H4 (cell line): ENCODE results near the gene DOLPP1. TPM values are rescaled to one million over a fixed set of nuclear protein-coding genes. Genes with fewer than 3 reads are reported as not detected.

Experiments used
- DNase-seq: peaks from one replicate; pipeline ENCODE4 v3.0.0-alpha.2; 2015; ENCODE audit warnings: low spot score
- total RNA-seq: library from RNA; depleted of rRNA; stranded (reverse); fragments of >200 nt; shearing (Covaris generic); gene quantifications from 2 replicates; pipeline ENCODE4 v1.2.3, GENCODE V29; 2014; rRNA removed

The DOLPP1 gene
- total RNA-seq, 1 experiment from 2014 or later, result 17.1 TPM

DNA sequence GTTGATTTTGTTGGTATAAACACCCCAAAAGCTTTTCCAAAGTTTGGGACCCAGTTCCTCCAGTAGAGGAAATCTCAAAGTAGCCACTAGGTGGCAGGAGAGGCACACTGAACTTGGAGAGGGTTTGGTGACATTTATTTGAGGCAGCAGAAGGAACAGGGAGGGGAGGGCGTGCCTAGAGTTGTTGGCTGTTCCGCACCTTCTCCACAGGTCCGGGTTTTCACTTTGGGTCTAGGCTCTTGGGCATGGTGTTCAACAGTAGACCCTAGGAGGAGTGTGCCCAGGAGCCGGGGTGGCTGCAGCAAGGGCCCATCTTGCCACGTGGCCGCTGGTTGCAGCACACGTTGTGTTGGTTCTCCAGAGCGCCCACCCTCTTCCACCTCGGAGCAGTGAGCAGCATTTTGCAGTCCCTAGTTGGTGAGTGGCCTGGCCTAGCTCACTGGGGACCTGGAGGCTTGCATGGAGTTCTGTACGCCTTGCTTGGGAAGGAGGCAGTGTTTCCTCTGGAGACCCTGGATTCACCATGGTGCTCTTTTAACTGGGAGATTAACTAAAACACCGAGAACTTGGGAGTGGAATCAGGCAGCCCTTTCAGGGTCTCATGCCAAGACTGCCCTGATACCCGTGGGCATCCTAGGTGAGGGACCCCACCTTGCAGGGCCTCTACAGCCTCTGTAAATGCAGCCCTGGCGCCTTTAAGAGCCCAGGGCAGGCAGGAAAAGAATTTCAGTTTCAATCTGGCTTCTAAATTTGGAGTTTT lies 58.5 kb downstream of the DOLPP1 start:
- DNase-seq, result peak; percentile 87

DNA sequence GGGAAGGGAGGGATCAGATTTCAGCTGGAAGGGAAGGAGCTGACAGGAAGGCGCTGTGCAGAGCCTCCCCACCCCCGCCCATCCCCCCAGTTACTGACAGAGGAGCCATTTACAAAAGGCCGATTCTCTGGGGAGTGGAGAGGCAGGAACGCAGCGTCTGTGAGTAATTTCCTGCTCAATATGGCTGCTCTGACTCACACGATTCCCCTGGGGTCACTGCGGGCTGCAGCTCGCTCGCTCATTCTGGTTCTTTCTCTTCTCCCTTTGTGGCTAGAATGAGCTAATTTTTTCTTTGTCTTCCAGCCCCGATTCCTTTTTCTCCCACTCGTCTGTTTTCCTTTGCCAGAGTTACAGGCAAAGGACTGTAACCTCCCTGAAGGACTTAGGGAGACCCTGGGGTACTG lies 59.1 kb downstream of the DOLPP1 start:
- peak; percentile 99 for DNase-seq

Other genes with a start within 250 kb of the DOLPP1 start
- 7.1 and 7.3 TPM in 2 replicates for gene KYAT1, start 199.2 kb upstream of the DOLPP1 start, total RNA-seq
- 17.8 and 26.8 TPM in 2 replicates for gene LRRC8A, start 199.0 kb upstream of the DOLPP1 start, total RNA-seq
- not detected in 2 replicates for gene PHYHD1, start 160.1 kb upstream of the DOLPP1 start, total RNA-seq
- gene DOLK, start 133.5 kb upstream of the DOLPP1 start, total RNA-seq, result 23.3 and 28.3 TPM in 2 replicates
- 37.0 and 51.6 TPM in 2 replicates for gene NUP188, start 133.4 kb upstream of the DOLPP1 start, total RNA-seq
- 14.0 and 17.2 TPM in 2 replicates for gene SH3GLB2, start 52.8 kb upstream of the DOLPP1 start, total RNA-seq
- 9.3 and 18.2 TPM in 2 replicates for gene MIGA2, start 44.5 kb upstream of the DOLPP1 start, total RNA-seq
- gene CRAT, start 29.7 kb downstream of the DOLPP1 start, total RNA-seq, result 14.5 and 21.2 TPM in 2 replicates
- gene PTPA, start 30.3 kb downstream of the DOLPP1 start, total RNA-seq, result 89.0 and 91.8 TPM in 2 replicates
- gene IER5L, start 97.2 kb downstream of the DOLPP1 start, total RNA-seq, result 12.9 and 24.3 TPM in 2 replicates